CD4-positive, alpha-beta T cell (primary cell): Measurements from ENCODE around the gene NRXN3. TPM values are rescaled to one million over a fixed set of nuclear protein-coding genes. Genes with fewer than 3 reads are reported as not detected.

Experiments used
- ATAC-seq: fragments of 200-7000 bp; cut with Tn5 transposase; one replicate; pipeline ENCODE4 v1.10.0; 2022; ENCODE audit warnings: mild to moderate bottlenecking; ENCODE audit not compliant: poor library complexity
- CTCF ChIA-PET: fragments of 350-600 bp; sonication (Branson Sonifier 250); formaldehyde crosslinking; loops from one replicate; lab custom pipeline; 2021; ENCODE audit warnings: antibody characterized with exemption, inconsistent platforms; lab: Charles Lee
- POLR2A ChIA-PET: fragments of 350-600 bp; sonication (Branson Sonifier 250); formaldehyde crosslinking; loops from one replicate; lab custom pipeline; 2021; ENCODE audit warnings: antibody characterized with exemption, inconsistent platforms; lab: Charles Lee
- DNase-seq, 14 experiments: peaks; one replicate each; pipeline ENCODE4 v3.0.0-alpha.2; 2013 to 2020; ENCODE audit warnings: mixed read lengths in 2 of 14
- H3K27ac ChIP-seq, 2 donors: one replicate each; pipeline versions ENCODE4 v1.5.1 to v1.7.0; 2013; ENCODE audit warnings: low read length in 2 of 2, low read depth in 1 of 2, mild to moderate bottlenecking in 1 of 2
- H3K27me3 ChIP-seq, 2 experiments: 1 replicate in 1 of 2; 2 replicates in 1 of 2; pipeline versions ENCODE4 v1.6.1 to v1.7.0; 2013; ENCODE audit warnings: low read length in 2 of 2, control low read depth in 1 of 2, mild to moderate bottlenecking in 1 of 2, moderate library complexity in 1 of 2; ENCODE audit not compliant: insufficient read depth in 2 of 2, control insufficient read depth in 1 of 2
- H3K36me3 ChIP-seq: one replicate; pipeline ENCODE4 v1.6.1; 2013; ENCODE audit warnings: low read length, control low read depth; ENCODE audit not compliant: insufficient read depth
- H3K4me1 ChIP-seq: one replicate; pipeline ENCODE4 v1.6.1; 2013; ENCODE audit warnings: low read length, control low read depth; ENCODE audit not compliant: insufficient read depth
- H3K4me3 ChIP-seq: one replicate; pipeline ENCODE4 v1.5.1; 2013; ENCODE audit warnings: mild to moderate bottlenecking, low read length, moderate library complexity
- H3K9me3 ChIP-seq, 2 experiments: 1 replicate in 1 of 2; 2 replicates in 1 of 2; pipeline versions ENCODE4 v1.6.1 to v1.7.0; 2013; ENCODE audit warnings: low read length in 2 of 2, mild to moderate bottlenecking in 2 of 2, control low read depth in 1 of 2, moderate library complexity in 1 of 2; ENCODE audit not compliant: control insufficient read depth in 1 of 2, insufficient read depth in 1 of 2
- H3K27ac Mint-ChIP-seq: one replicate; pipeline ENCODE4 v1.8.0; 2020; ENCODE audit warnings: mixed read lengths
- H3K27me3 Mint-ChIP-seq: one replicate; pipeline ENCODE4 v1.8.0; 2021; ENCODE audit warnings: mixed read lengths
- H3K36me3 Mint-ChIP-seq: one replicate; pipeline ENCODE4 v1.8.0; 2021; ENCODE audit warnings: low read depth, mixed read lengths
- H3K4me1 Mint-ChIP-seq: one replicate; pipeline ENCODE4 v1.8.0; 2021; ENCODE audit warnings: low read depth, mixed read lengths
- H3K4me3 Mint-ChIP-seq: one replicate; pipeline ENCODE4 v1.8.0; 2020; ENCODE audit warnings: mild to moderate bottlenecking, mixed read lengths
- H3K9me3 Mint-ChIP-seq: one replicate; pipeline ENCODE4 v1.8.0; 2020; ENCODE audit warnings: mixed read lengths
- CTCF ChIP-seq: fragments of 200-600 bp; IDR thresholded peaks from one replicate; pipeline ENCODE4 v1.8.0; 2022; ENCODE audit warnings: antibody characterized with exemption, mild to moderate bottlenecking
- intact Hi-C, 2 experiments: fragments of 100-400 bp; cut with DNase I in 1 of 2; cut with micrococcal nuclease in 1 of 2; formaldehyde crosslinking; loops; one replicate each; pipeline versions ENCODE4 v1.15.1 to v1.9.0; 2023 to 2025; cut with DNase I, micrococcal nuclease
- total RNA-seq, 174 experiments: library from RNA in 2 of 174; stranded (reverse) in 2 of 174; gene quantifications; one replicate each; pipeline ENCODE4 v1.2.3 and lab custom pipeline; 2021 to 2026

Gene NRXN3
- total RNA-seq, 2 experiments from 2014 or later: not detected

GRCh38 chr14:78785265-78785664, 615.1 kb downstream of the NRXN3 start:
- POLR2A ChIA-PET: no interaction called here
- Mint-ChIP-seq H3K9me3 (no peaks in the 10 kb centered on the region), H3K4me3 (no peak overlapping the region), H3K36me3 (no peaks in the 10 kb centered on the region), H3K27me3 (no peaks in the 10 kb centered on the region), H3K27ac (no peak overlapping the region), H3K4me1 (no peaks in the 10 kb centered on the region)
- Histone ChIP-seq H3K4me1 (no peaks in the 10 kb centered on the region), H3K36me3 (no peaks in the 10 kb centered on the region), H3K9me3 (peaks cover 0 to 3% of the 10 kb centered on the region in 2 experiments), H3K4me3 (no peak overlapping the region), H3K27me3 (no peaks in the 10 kb centered on the region), H3K27ac (no peak overlapping the region)
- intact Hi-C loops: no loop called here
- no peak for DNase-seq
- CTCF ChIA-PET: no interaction called here
- ATAC-seq: no peak
- no peak for TF ChIP-seq CTCF

GRCh38 chr14:78788467-78789360, 618.5 kb downstream of the NRXN3 start:
- Mint-ChIP-seq H3K27me3 (peaks cover 5% of the 10 kb centered on the region), H3K36me3 (no peaks in the 10 kb centered on the region)

GRCh38 chr14:78790271-78790670, 620.1 kb downstream of the NRXN3 start:
- DNase-seq: no peak
- ATAC-seq: no peak
- Mint-ChIP-seq H3K4me3 (no peak overlapping the region), H3K9me3 (no peaks in the 10 kb centered on the region), H3K27ac (no peak overlapping the region), H3K36me3 (no peaks in the 10 kb centered on the region), H3K4me1 (no peaks in the 10 kb centered on the region), H3K27me3 (peaks cover 5% of the 10 kb centered on the region)
- Histone ChIP-seq H3K27ac (no peak overlapping the region), H3K9me3 (no peaks in the 10 kb centered on the region), H3K27me3 (no peaks in the 10 kb centered on the region), H3K36me3 (no peaks in the 10 kb centered on the region), H3K4me1 (no peaks in the 10 kb centered on the region), H3K4me3 (no peak overlapping the region)
- CTCF ChIA-PET: no interaction called here
- TF ChIP-seq CTCF: no peak
- intact Hi-C loops: no loop called here
- POLR2A ChIA-PET: no interaction called here

More at GRCh38 chr14:78788467-78789360, 618.5 kb downstream of the NRXN3 start:
- H3K4me3 ChIP-seq: no peak overlapping the region
- no peaks in the 10 kb centered on the region for H3K4me1 Mint-ChIP-seq
- no peak for TF ChIP-seq CTCF
- H3K27ac ChIP-seq: no peak overlapping the region
- H3K27ac Mint-ChIP-seq: no peak overlapping the region
- no peaks in the 10 kb centered on the region for H3K9me3 ChIP-seq
- H3K4me1 ChIP-seq: no peaks in the 10 kb centered on the region
- ATAC-seq (no peak), DNase-seq (no peak)
- H3K27me3 ChIP-seq: no peaks in the 10 kb centered on the region
- H3K9me3 Mint-ChIP-seq: no peaks in the 10 kb centered on the region
- H3K36me3 ChIP-seq: no peaks in the 10 kb centered on the region
- H3K4me3 Mint-ChIP-seq: no peak overlapping the region
- CTCF ChIA-PET: no interaction called here
- intact Hi-C loops: no loop called here
- POLR2A ChIA-PET: no interaction called here
